HepG2 (cell line): ENCODE measurements around the gene XK. TPM values are rescaled to one million over a fixed set of nuclear protein-coding genes. Genes with fewer than 3 reads are reported as not detected.

Source experiments
- ATAC-seq: fragments of 200-7000 bp; cut with Tn5 transposase; 3 replicates; pipeline ENCODE4 v1.9.1; 2020; ENCODE audit warnings: mild to moderate bottlenecking, moderate library complexity
- BruUV-seq: library from RNA; stranded (reverse); fragments of 400-500 nt; replicated peaks from 2 replicates; lab custom pipeline; 2021; lab: Mats Ljungman, UMichigan
- CTCF ChIA-PET: fragments of 300-600 bp; formaldehyde crosslinking; extraction: SDS; loops from one replicate; lab custom pipeline; 2021; ENCODE audit warnings: low total read pairs, inconsistent platforms, low intra/inter-chr PET ratio; lab: Yijun Ruan, JAX
- POLR2A ChIA-PET: fragments of 350-600 bp; sonication (Branson Sonifier 250); formaldehyde crosslinking; loops from one replicate; lab custom pipeline; 2020; ENCODE audit warnings: antibody characterized with exemption, inconsistent platforms; lab: Yijun Ruan, JAX
- DNase-seq: peaks from one replicate; pipeline ENCODE4 v3.0.0-alpha.2; 2015; ENCODE audit warnings: low spot score
- FAIRE-seq: peaks from 3 replicates; lab custom pipeline; 2011; peaks lifted over from hg19 to GRCh38; lab: Jason Lieb, UNC
- H2AFZ ChIP-seq: one replicate; pipeline ENCODE4 v1.6.1; 2011; ENCODE audit warnings: low read length, inconsistent platforms
- H3K27ac ChIP-seq: fragments of 300-600 bp; 3 replicates; pipeline ENCODE4 v1.8.0; 2011; ENCODE audit warnings: mixed run types, mild to moderate bottlenecking, mixed read lengths, low read length, inconsistent platforms; ENCODE audit not compliant: insufficient read depth; ENCODE audit errors: extremely low read length
- H3K27me3 ChIP-seq, 2 experiments: fragments of 200-600 bp in 1 of 2; 2 replicates in 1 of 2; 3 replicates in 1 of 2; pipeline versions ENCODE4 v1.6.0 to v1.8.0; 2011; ENCODE audit warnings: low read length in 2 of 2, mild to moderate bottlenecking in 2 of 2, moderate library complexity in 2 of 2, inconsistent platforms in 1 of 2; ENCODE audit not compliant: insufficient read depth in 2 of 2, control insufficient read depth in 1 of 2
- H3K36me3 ChIP-seq, 2 experiments: fragments of 200-600 bp in 1 of 2; replicated peaks in 1 of 2; 2 replicates in 1 of 2; 3 replicates in 1 of 2; pipeline versions ENCODE4 v1.5.1 to v1.8.0; 2011; ENCODE audit warnings: low read length in 2 of 2, inconsistent platforms in 1 of 2; ENCODE audit not compliant: insufficient read depth in 2 of 2, control insufficient read depth in 1 of 2
- H3K4me1 ChIP-seq: 2 replicates; pipeline ENCODE4 v1.5.1; 2012; ENCODE audit warnings: low read length, inconsistent platforms; ENCODE audit not compliant: insufficient read depth
- H3K4me2 ChIP-seq: 2 replicates; pipeline ENCODE4 v1.6.0; 2011; ENCODE audit warnings: low read depth, low read length, inconsistent platforms
- H3K4me3 ChIP-seq, 3 experiments: fragments of 200-600 bp in 1 of 3; sonication (generic), shearing (Covaris generic) in 1 of 3; replicated peaks in 1 of 3; 2 replicates each; pipeline ENCODE4 v1.5.1; 2011 to 2016; ENCODE audit warnings: low read length in 3 of 3, inconsistent platforms in 2 of 3, low read depth in 2 of 3, mild to moderate bottlenecking in 2 of 3, control low read depth in 1 of 3, mixed read lengths in 1 of 3; ENCODE audit not compliant: insufficient read depth in 1 of 3
- H3K79me2 ChIP-seq: one replicate; pipeline ENCODE4 v1.6.1; 2011; ENCODE audit warnings: low read length, inconsistent platforms; ENCODE audit not compliant: insufficient read depth
- H3K9ac ChIP-seq: 2 replicates; pipeline ENCODE4 v1.6.0; 2011; ENCODE audit warnings: mild to moderate bottlenecking, low read depth, low read length, inconsistent platforms; ENCODE audit not compliant: insufficient read depth
- H3K9me3 ChIP-seq: 2 replicates; pipeline ENCODE4 v1.5.1; 2012; ENCODE audit warnings: mild to moderate bottlenecking, low read length
- H4K20me1 ChIP-seq: 2 replicates; pipeline ENCODE4 v1.6.0; 2011; ENCODE audit warnings: inconsistent platforms, mild to moderate bottlenecking, low read length, moderate library complexity; ENCODE audit not compliant: insufficient read depth
- AKNA ChIP-seq: sonication (generic); formaldehyde crosslinking; IDR thresholded peaks from 2 replicates; pipeline ENCODE4 v1.4.0; 2020; ENCODE audit warnings: missing genetic modification reagents, borderline replicate concordance
- BATF2 ChIP-seq: sonication (generic); formaldehyde crosslinking; IDR thresholded peaks from 2 replicates; pipeline ENCODE4 v1.8.0; 2022; ENCODE audit warnings: mild to moderate bottlenecking, missing genetic modification reagents, moderate library complexity
- BCL6 ChIP-seq: IDR thresholded peaks from 2 replicates; pipeline ENCODE4 v1.6.1; 2016; ENCODE audit warnings: missing genetic modification reagents, missing compliant biosample characterization
- E2F5 ChIP-seq: sonication (generic); formaldehyde crosslinking; conservative IDR thresholded peaks from 2 replicates; pipeline ENCODE4 v1.4.0; 2020; ENCODE audit warnings: missing genetic modification reagents
- EHMT2 ChIP-seq: fragments of 200-600 bp; sonication (generic); IDR thresholded peaks from 2 replicates; pipeline ENCODE4 v1.7.0; 2017; ENCODE audit warnings: antibody characterized with exemption, low read depth, low read length, borderline replicate concordance
- ESRRA ChIP-seq: sonication (generic); formaldehyde crosslinking; IDR thresholded peaks from 2 replicates; pipeline ENCODE4 v1.5.1; 2020; ENCODE audit warnings: mild to moderate bottlenecking, low read depth, missing genetic modification reagents
- FOXM1 ChIP-seq: sonication (generic); formaldehyde crosslinking; IDR thresholded peaks from 2 replicates; pipeline ENCODE4 v1.5.0; 2020; ENCODE audit warnings: missing genetic modification reagents
- KLF16 ChIP-seq, 2 experiments: sonication (generic) in 1 of 2; formaldehyde crosslinking in 1 of 2; IDR thresholded peaks; 2 replicates each; pipeline versions ENCODE4 v1.6.1 to v1.8.0; 2016 to 2023; ENCODE audit warnings: missing genetic modification reagents in 2 of 2, missing compliant biosample characterization in 1 of 2
- NFATC3 ChIP-seq: sonication (generic); formaldehyde crosslinking; IDR thresholded peaks from 2 replicates; pipeline ENCODE4 v1.5.1; 2020; ENCODE audit warnings: mild to moderate bottlenecking, missing genetic modification reagents
- NR2F6 ChIP-seq, 2 experiments: IDR thresholded peaks; 2 replicates each; pipeline ENCODE4 v1.6.1; 2016; ENCODE audit warnings: antibody characterized with exemption in 1 of 2, mild to moderate bottlenecking in 1 of 2
- POLR2G ChIP-seq: fragments of 200-400 bp; formaldehyde crosslinking; IDR thresholded peaks from 2 replicates; pipeline ENCODE4 v1.6.1; 2018; ENCODE audit warnings: mild to moderate bottlenecking, low read depth, low read length, moderate library complexity
- PRMT3 ChIP-seq: sonication (generic); formaldehyde crosslinking; IDR thresholded peaks from 2 replicates; pipeline ENCODE4 v1.8.1; 2022; ENCODE audit warnings: low read depth, mild to moderate bottlenecking, moderate library complexity, missing genetic modification reagents, borderline replicate concordance
- ZNF326 ChIP-seq: sonication (generic); formaldehyde crosslinking; IDR thresholded peaks from 2 replicates; pipeline ENCODE4 v1.4.0; 2020; ENCODE audit warnings: missing genetic modification reagents, borderline replicate concordance
- ZNF343 ChIP-seq: sonication (generic); formaldehyde crosslinking; IDR thresholded peaks from 2 replicates; pipeline ENCODE4 v1.4.0; 2020; ENCODE audit warnings: mild to moderate bottlenecking, missing genetic modification reagents
- ZNF770 ChIP-seq: sonication (generic); formaldehyde crosslinking; IDR thresholded peaks from 2 replicates; pipeline ENCODE4 v1.5.0; 2020; ENCODE audit warnings: mild to moderate bottlenecking, missing genetic modification reagents
- ZNF879 ChIP-seq: sonication (generic); formaldehyde crosslinking; IDR thresholded peaks from 2 replicates; pipeline ENCODE4 v1.8.1; 2023; ENCODE audit warnings: missing genetic modification reagents
- WGBS: methylation state at CpG from one replicate; pipeline ENCODE4 v1.1.6; 2017; ENCODE audit warnings: low lambda C conversion rate; 5-methylcytosine and 5-hydroxymethylcytosine counted together
- in situ Hi-C: cut with HindIII; loops from 2 replicates; pipeline ENCODE4 v1.10.0; 2017; ENCODE audit warnings: low pct_unique_long_range_greater_than_20kb; ENCODE audit not compliant: extremely low pct_ligation_motif_present
- intact Hi-C: fragments of 100-400 bp; cut with micrococcal nuclease; formaldehyde crosslinking; loops from one replicate; pipeline ENCODE4 v1.10.0; 2022; ENCODE audit not compliant: unreplicated experiment
- polyA plus RNA-seq, 8 experiments: library from polyadenylated mRNA; depleted of rRNA in 3 of 8; stranded (reverse) in 7 of 8; unstranded in 1 of 8; fragments of >200 nt; fragmentation: Illumina TruSeq in 4 of 8; extraction: Trizol in 4 of 8; gene quantifications; 2 replicates each; pipeline versions ENCODE4 v1.2.1 to v1.2.3, GENCODE V29; 2011 to 2016; ENCODE audit warnings: low read depth in 4 of 8, missing spikeins in 1 of 8, mixed read lengths in 1 of 8; ENCODE audit not compliant: insufficient read depth in 1 of 8
- total RNA-seq, 5 experiments: library from RNA; depleted of rRNA; stranded (reverse); fragments of >200 nt; fragmentation: Illumina TruSeq; extraction: Trizol; gene quantifications; 2 replicates each; pipeline ENCODE4 v1.2.3, GENCODE V29; 2016; ENCODE audit warnings: low read depth in 1 of 5

Gene XK
- total and polyA plus RNA-seq, 2 of the 13 experiments (the other 11 are each of a cell fraction or from before 2014, with no cell fraction given) = not detected

- TF ChIP-seq AKNA (CRISPR knock-in tag) (no peak), FOXM1 (CRISPR knock-in tag) (no peak), ZNF770 (CRISPR knock-in tag) (no peak), ZNF879 (no peak)
Measured at GRCh38 chrX:37677243-37677642, 8.3 kb upstream of the XK start (continued).

GRCh38 chrX:37677765-37678164, 7.8 kb upstream of the XK start:
- in situ Hi-C loops = no loop called here
- no peak for FAIRE-seq
- WGBS = 0% methylated on average over 1 of the region's 1 CpG
- no peak for TF ChIP-seq EHMT2
- no peak for TF ChIP-seq ESRRA (CRISPR knock-in tag)
- no peak for TF ChIP-seq POLR2G
- TF ChIP-seq BCL6 (CRISPR knock-in tag) = no peak
- TF ChIP-seq BATF2 (CRISPR knock-in tag) = no peak
- TF ChIP-seq ZNF343 (CRISPR knock-in tag) = no peak
- no peak for TF ChIP-seq E2F5 (CRISPR knock-in tag)
- no peak for TF ChIP-seq NR2F6 (IDR thresholded peaks at IDR 0.05)
- no peak for TF ChIP-seq NR2F6 (CRISPR knock-in tag; IDR thresholded peaks at IDR 0.05)
- no peak for TF ChIP-seq KLF16 (CRISPR knock-in tag; IDR thresholded peaks at IDR 0.05)
- no peak for TF ChIP-seq NFATC3 (CRISPR knock-in tag)
- TF ChIP-seq ZNF326 (CRISPR knock-in tag) = no peak
- TF ChIP-seq PRMT3 (CRISPR knock-in tag) = no peak

More at GRCh38 chrX:37677765-37678164, 7.8 kb upstream of the XK start:
- H3K9ac ChIP-seq = no peak overlapping the region
- H4K20me1 ChIP-seq = no peaks in the 10 kb centered on the region
- H3K9me3 ChIP-seq = no peaks in the 10 kb centered on the region
- no peaks in the 10 kb centered on the region for H3K27me3 ChIP-seq
- intact Hi-C loops = no loop called here
- ATAC-seq = no peak
- no peak overlapping the region for H3K4me3 ChIP-seq
- H2AFZ ChIP-seq = no peak overlapping the region
- ChIA-PET POLR2A (no interaction called here), CTCF (no interaction called here)
- H3K4me1 ChIP-seq = no peaks in the 10 kb centered on the region
- H3K36me3 ChIP-seq = no peaks in the 10 kb centered on the region
- H3K4me2 ChIP-seq = no peak overlapping the region
- no peak for DNase-seq
- H3K79me2 ChIP-seq = no peaks in the 10 kb centered on the region
- H3K27ac ChIP-seq = no peak overlapping the region
- no TSS peak for BruUV-seq
